Measurements from ENCODE around the gene SLC26A2. TPM values are rescaled to one million over a fixed set of nuclear protein-coding genes. Genes with fewer than 3 reads are reported as not detected.

The SLC26A2 gene
- total and polyA plus RNA-seq, 4 donors: 0.43 to 6.1 (median 1.6) TPM

DNA sequence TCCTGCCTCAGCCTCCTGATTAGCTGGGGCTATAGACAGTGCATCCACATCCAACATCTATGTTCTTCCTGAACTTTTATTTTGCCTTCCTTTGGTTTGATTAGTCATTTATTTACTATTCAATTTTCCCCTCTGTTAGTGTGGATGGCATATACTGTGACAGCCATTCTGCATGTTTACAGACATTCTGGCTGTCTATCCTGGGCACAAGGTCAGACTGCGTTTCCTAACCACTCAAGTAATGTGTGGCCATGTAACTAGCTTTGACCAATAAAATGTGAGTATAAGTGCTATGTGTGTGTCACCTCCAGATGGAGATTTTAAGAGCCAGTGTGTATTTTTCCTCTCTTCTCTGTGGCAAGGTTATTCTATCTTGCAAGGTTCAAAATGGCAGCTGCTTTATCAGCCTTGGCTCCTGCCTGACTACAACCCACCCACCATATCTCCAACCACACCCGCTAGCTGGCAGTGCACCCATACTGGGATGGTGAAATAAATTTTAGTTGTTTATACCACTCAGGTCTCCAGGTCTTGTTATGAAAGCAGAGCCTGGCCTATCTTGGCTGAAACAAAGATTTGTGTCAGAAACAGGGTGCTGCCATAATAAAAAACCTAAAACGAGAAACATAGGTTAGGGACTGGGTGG, 48.2 kb upstream of the SLC26A2 start:
- Histone ChIP-seq H3K9ac (ENCODE audit: low read depth in 1 of 2, low read length in 2 of 2) (no peak overlapping the region), H3K4me1 (ENCODE audit: control insufficient read depth in 4 of 4, insufficient read depth in 4 of 4, low read length in 3 of 4) (no peaks in the 10 kb centered on the region), H3K27me3 (ENCODE audit: control insufficient read depth in 4 of 4, insufficient read depth in 4 of 4, low read length in 3 of 4) (no peaks in the 10 kb centered on the region), H3K36me3 (ENCODE audit: control insufficient read depth in 4 of 4, insufficient read depth in 3 of 4, low read depth in 1 of 4, low read length in 3 of 4) (no peaks in the 10 kb centered on the region), H3K4me3 (ENCODE audit: low read depth in 1 of 3, low read length in 3 of 3) (no peak overlapping the region), H3K9me3 (ENCODE audit: control insufficient read depth in 4 of 4, low read length in 3 of 4) (no peaks in the 10 kb centered on the region), H3K27ac (ENCODE audit: low read depth in 1 of 2, low read length in 2 of 2) (no peak overlapping the region)
- WGBS: 90% methylated on average over 3 of the region's 3 CpGs
- peak; percentile 66 for DNase-seq (ENCODE audit: low spot score)
- TF ChIP-seq GABPA (IDR thresholded peaks at IDR 0.05 in 1 of 2, conservative IDR thresholded peaks at IDR 0.05 in 1 of 2) (no peak), ATF3 (IDR thresholded peaks at IDR 0.05) (no peak), NR2F2 (IDR thresholded peaks at IDR 0.05) (no peak), JUND (IDR thresholded peaks at IDR 0.05) (no peak), ZBTB33 (IDR thresholded peaks at IDR 0.05) (no peak), TAF1 (conservative IDR thresholded peaks at IDR 0.05) (no peak), RXRA (IDR thresholded peaks at IDR 0.05) (no peak), RAD21 (IDR thresholded peaks at IDR 0.05) (no peak), YY1 (IDR thresholded peaks at IDR 0.05) (no peak), HNF4A (conservative IDR thresholded peaks at IDR 0.05) (no peak), CTCF (IDR thresholded peaks at IDR 0.05; ENCODE audit: low read depth, low read length, missing input control) (no peak), FOXA1 (IDR thresholded peaks at IDR 0.05) (no peak), FOXA2 (IDR thresholded peaks at IDR 0.05) (no peak)
- TF ChIP-seq, protein P1, sequence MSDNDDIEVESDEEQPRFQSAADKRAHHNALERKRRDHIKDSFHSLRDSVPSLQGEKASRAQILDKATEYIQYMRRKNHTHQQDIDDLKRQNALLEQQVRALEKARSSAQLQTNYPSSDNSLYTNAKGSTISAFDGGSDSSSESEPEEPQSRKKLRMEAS (IDR thresholded peaks at IDR 0.05): no peak
- TF ChIP-seq, protein P2, sequence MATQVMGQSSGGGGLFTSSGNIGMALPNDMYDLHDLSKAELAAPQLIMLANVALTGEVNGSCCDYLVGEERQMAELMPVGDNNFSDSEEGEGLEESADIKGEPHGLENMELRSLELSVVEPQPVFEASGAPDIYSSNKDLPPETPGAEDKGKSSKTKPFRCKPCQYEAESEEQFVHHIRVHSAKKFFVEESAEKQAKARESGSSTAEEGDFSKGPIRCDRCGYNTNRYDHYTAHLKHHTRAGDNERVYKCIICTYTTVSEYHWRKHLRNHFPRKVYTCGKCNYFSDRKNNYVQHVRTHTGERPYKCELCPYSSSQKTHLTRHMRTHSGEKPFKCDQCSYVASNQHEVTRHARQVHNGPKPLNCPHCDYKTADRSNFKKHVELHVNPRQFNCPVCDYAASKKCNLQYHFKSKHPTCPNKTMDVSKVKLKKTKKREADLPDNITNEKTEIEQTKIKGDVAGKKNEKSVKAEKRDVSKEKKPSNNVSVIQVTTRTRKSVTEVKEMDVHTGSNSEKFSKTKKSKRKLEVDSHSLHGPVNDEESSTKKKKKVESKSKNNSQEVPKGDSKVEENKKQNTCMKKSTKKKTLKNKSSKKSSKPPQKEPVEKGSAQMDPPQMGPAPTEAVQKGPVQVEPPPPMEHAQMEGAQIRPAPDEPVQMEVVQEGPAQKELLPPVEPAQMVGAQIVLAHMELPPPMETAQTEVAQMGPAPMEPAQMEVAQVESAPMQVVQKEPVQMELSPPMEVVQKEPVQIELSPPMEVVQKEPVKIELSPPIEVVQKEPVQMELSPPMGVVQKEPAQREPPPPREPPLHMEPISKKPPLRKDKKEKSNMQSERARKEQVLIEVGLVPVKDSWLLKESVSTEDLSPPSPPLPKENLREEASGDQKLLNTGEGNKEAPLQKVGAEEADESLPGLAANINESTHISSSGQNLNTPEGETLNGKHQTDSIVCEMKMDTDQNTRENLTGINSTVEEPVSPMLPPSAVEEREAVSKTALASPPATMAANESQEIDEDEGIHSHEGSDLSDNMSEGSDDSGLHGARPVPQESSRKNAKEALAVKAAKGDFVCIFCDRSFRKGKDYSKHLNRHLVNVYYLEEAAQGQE (IDR thresholded peaks at IDR 0.05): no peak
